ENCODE data around the gene CTH.

The CTH gene

DNA sequence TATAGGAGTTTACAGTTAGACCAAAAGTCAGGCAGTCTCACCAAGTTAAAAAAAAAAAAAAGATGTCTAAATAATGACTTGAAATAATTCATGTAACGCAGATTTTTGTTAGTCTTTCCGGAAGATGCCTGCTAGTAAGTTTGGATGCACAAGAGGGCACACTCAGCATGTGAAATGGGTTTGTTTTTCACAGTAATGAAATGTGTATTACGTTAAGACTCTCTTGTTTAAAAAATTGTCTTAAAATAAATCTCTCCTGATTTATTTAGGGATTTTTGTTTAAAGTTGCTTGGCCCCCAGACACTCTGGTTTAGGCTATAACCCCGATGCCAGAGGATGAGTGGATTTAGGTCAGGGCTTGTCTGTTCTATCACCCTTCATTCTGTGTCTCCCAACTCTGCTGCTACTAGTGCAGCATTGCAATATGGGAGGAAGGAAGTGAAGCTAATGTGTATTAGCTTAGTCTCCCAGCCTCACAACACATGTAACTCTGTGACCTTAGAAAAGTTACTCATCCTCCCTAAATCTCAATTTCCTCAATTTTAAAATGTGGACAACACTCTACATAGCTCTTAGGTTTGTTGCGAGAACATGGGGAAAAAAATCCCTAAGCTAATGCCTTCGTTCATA is 25.7 kb downstream of the CTH start:
- H3K27me3 ChIP-seq, result no peaks in the 10 kb centered on the region
- TF ChIP-seq, protein P1, sequence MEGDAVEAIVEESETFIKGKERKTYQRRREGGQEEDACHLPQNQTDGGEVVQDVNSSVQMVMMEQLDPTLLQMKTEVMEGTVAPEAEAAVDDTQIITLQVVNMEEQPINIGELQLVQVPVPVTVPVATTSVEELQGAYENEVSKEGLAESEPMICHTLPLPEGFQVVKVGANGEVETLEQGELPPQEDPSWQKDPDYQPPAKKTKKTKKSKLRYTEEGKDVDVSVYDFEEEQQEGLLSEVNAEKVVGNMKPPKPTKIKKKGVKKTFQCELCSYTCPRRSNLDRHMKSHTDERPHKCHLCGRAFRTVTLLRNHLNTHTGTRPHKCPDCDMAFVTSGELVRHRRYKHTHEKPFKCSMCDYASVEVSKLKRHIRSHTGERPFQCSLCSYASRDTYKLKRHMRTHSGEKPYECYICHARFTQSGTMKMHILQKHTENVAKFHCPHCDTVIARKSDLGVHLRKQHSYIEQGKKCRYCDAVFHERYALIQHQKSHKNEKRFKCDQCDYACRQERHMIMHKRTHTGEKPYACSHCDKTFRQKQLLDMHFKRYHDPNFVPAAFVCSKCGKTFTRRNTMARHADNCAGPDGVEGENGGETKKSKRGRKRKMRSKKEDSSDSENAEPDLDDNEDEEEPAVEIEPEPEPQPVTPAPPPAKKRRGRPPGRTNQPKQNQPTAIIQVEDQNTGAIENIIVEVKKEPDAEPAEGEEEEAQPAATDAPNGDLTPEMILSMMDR (IDR thresholded peaks at IDR 0.05), result no peak
- H3K4me3 ChIP-seq (ENCODE audit: low read depth in 1 of 2, low read length in 1 of 2), result no peak overlapping the region
- H3K9me3 ChIP-seq, result no peaks in the 10 kb centered on the region
- H3K4me1 ChIP-seq (ENCODE audit: control insufficient read depth in 1 of 2, insufficient read depth in 1 of 2, low read depth in 1 of 2, low read length in 1 of 2), result no peaks in the 10 kb centered on the region
- H3K27ac ChIP-seq, result no peak overlapping the region
- no peaks in the 10 kb centered on the region for H3K36me3 ChIP-seq

DNA sequence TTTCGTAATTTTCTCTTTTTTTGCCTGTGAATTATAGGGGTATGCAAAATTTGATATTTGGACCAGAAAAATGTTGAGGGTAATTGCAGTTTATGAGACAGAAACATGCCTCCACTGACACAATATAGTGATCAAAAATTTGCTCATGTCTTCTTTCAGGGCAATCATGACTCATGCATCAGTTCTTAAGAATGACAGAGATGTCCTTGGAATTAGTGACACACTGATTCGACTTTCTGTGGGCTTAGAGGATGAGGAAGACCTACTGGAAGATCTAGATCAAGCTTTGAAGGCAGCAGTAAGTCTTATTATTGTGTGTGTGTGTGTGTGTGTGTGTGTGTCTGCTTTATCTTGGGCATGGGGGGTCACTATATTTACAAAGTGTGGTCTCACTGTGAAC is 27.5 kb downstream of the CTH start:
- Histone ChIP-seq H3K4me1 (ENCODE audit: control insufficient read depth in 1 of 2, insufficient read depth in 1 of 2, low read depth in 1 of 2, low read length in 1 of 2) (no peaks in the 10 kb centered on the region), H3K9me3 (no peaks in the 10 kb centered on the region), H3K36me3 (no peaks in the 10 kb centered on the region), H3K4me3 (ENCODE audit: low read depth in 1 of 2, low read length in 1 of 2) (no peak overlapping the region), H3K27ac (no peak overlapping the region), H3K27me3 (no peaks in the 10 kb centered on the region)
- TF ChIP-seq, protein P1 (IDR thresholded peaks at IDR 0.05), result no peak

DNA sequence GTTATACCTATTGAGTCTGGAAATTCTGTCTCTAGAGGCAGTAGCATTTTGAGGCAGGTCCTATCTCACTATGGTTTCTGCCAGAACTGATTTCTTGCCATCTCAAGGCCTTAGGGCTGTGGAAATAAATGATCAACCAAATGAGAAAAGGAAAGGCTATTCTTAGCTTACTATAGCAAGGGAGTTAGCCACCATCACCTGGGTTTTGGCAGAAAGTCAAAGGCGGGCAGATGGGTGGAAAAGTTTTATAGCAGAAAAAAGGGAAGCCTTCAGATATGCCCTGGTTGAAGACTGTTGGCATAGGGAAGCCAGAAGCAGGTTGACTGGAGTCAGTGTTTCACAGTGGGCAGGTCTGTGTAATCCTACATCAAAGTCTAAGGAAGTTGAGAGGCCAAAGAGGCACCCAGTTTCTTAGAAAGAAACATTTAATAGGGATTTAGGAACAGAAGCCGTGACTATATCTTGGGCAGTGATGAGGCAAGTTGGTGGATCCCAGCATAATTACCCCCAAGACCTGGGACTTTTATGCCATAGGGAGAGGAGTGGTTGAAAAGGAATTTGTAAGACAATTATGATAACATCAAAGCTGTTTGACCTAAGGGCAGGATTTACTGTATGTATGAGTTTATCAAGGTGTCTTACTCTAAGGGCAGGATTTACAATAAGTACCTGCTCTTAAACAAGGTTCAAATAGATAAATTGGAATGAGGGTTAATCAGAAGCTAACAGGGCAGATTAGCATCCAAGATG is 29.7 kb downstream of the CTH start:
- Histone ChIP-seq H3K4me1 (ENCODE audit: control insufficient read depth in 1 of 2, insufficient read depth in 1 of 2, low read depth in 1 of 2, low read length in 1 of 2) (no peaks in the 10 kb centered on the region), H3K27me3 (no peaks in the 10 kb centered on the region), H3K9me3 (no peaks in the 10 kb centered on the region), H3K27ac (no peak overlapping the region), H3K36me3 (no peaks in the 10 kb centered on the region), H3K4me3 (ENCODE audit: low read depth in 1 of 2, low read length in 1 of 2) (no peak overlapping the region)
- TF ChIP-seq, protein P1 (IDR thresholded peaks at IDR 0.05), result no peak

DNA sequence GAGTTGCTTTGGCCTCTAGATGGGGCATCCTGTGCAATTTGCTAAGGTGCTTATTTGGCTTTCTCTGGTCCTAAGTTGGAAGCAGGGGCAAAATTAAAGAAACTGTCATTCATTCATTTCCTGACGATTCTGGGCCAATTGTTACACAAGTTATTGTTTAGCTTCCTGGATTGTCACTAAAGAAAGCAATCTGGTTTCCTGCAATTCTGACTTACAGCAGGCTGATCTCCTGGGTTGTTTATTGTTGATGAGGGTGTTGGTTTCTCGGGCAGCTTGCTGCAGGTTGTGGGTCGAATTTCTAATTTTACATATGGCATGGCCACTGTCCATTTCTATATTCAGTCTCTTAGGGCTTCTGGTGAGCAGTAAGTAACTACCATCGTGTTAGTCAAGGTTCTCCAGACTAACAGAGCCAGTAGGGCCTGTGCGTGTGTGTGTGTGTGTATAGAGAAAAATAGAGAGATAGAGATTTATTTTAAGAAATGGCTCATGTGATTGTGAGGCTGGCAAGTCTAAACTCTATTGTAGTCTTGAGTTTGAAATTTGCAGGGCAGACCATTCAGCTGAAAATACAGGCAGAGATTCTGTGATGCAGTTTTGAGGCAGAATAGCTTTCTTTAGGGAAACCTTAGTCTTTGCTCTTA is 30.4 kb downstream of the CTH start:
- H3K27ac ChIP-seq, result no peak overlapping the region
- TF ChIP-seq, protein P1 (IDR thresholded peaks at IDR 0.05), result no peak
- H3K36me3 ChIP-seq, result no peaks in the 10 kb centered on the region
- H3K9me3 ChIP-seq, result no peaks in the 10 kb centered on the region
- no peaks in the 10 kb centered on the region for H3K4me1 ChIP-seq (ENCODE audit: control insufficient read depth in 1 of 2, insufficient read depth in 1 of 2, low read depth in 1 of 2, low read length in 1 of 2)
- H3K4me3 ChIP-seq (ENCODE audit: low read depth in 1 of 2, low read length in 1 of 2), result no peak overlapping the region
- no peaks in the 10 kb centered on the region for H3K27me3 ChIP-seq

DNA sequence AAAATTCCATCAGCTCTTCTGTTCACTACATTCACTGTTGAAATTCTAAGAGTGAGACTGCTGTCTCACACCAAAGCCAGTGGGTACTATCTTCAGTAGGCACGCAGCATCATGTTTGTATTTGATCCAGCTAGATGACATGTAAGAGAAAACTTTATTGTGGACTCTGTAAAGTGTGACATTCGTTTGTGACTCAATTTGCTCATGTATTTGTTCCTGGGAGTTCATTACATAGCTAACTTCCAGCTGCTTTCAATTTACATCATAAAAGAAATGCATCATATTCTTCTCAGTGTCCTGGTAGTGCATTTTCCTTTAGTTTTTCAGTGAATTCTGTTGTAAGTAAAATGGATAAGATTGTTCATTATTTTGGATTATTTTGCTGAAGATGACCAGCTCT is 31.4 kb downstream of the CTH start:
- TF ChIP-seq, protein P1 (IDR thresholded peaks at IDR 0.05), result no peak
- no peaks in the 10 kb centered on the region for H3K9me3 ChIP-seq
- no peak overlapping the region for H3K4me3 ChIP-seq (ENCODE audit: low read depth in 1 of 2, low read length in 1 of 2)
- H3K4me1 ChIP-seq (ENCODE audit: control insufficient read depth in 1 of 2, insufficient read depth in 1 of 2, low read depth in 1 of 2, low read length in 1 of 2), result no peaks in the 10 kb centered on the region
- H3K36me3 ChIP-seq, result no peaks in the 10 kb centered on the region
- H3K27me3 ChIP-seq, result no peaks in the 10 kb centered on the region
- H3K27ac ChIP-seq, result no peak overlapping the region

All from neutrophil (primary cell).